ENCODE data around the gene PROKR2. TPM values are rescaled to one million over a fixed set of nuclear protein-coding genes. Genes with fewer than 3 reads are reported as not detected.

Gene PROKR2
- total RNA-seq, 2 donors from 2014 or later: not detected

DNA sequence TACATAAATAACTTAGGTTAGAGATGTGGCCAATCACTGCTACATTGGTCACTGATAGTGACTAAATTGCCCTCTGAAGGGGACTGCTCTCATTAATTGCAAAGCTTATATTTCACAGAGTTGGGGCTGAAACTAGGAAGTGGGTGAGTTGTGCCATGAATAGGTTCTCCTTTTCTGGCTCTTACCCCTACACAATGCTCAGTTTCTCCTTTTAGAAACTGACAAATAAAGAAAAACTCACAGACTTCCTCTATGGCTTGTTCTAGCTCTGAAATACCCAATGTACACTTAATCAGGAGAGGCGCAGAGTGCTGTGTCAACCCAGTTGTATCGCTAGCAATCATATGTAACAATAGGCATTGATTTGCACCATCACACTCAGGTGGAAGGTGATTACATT lies 41.2 kb upstream of the PROKR2 start:
- intact Hi-C loops (cut with DNase I): no loop called here
- Histone ChIP-seq H3K9me3 (no peaks in the 10 kb centered on the region), H3K27ac (no peak overlapping the region), H3K9ac (ENCODE audit: low read depth in 2 of 2, low read length in 2 of 2) (no peak overlapping the region), H3K4me1 (no peaks in the 10 kb centered on the region), H3K4me3 (no peak overlapping the region), H3K27me3 (no peaks in the 10 kb centered on the region), H3K36me3 (no peaks in the 10 kb centered on the region)
- TF ChIP-seq CTCF (IDR thresholded peaks at IDR 0.05): no peak
- DNase-seq: no peak

- no peaks in the 10 kb centered on the region for H3K36me3 ChIP-seq
- H3K9me3 ChIP-seq: no peaks in the 10 kb centered on the region
- no peak for DNase-seq
- H3K4me3 ChIP-seq: no peak overlapping the region
- H3K9ac ChIP-seq (ENCODE audit: low read depth in 2 of 2, low read length in 2 of 2): no peak overlapping the region
- intact Hi-C loops (cut with DNase I): no loop called here
- TF ChIP-seq CTCF (IDR thresholded peaks at IDR 0.05): no peak
- H3K4me1 ChIP-seq: no peaks in the 10 kb centered on the region
- no peak overlapping the region for H3K27ac ChIP-seq
- H3K27me3 ChIP-seq: no peaks in the 10 kb centered on the region
Observed at GRCh38 chr20:5356941-5357340, 40.2 kb upstream of the PROKR2 start.

DNA sequence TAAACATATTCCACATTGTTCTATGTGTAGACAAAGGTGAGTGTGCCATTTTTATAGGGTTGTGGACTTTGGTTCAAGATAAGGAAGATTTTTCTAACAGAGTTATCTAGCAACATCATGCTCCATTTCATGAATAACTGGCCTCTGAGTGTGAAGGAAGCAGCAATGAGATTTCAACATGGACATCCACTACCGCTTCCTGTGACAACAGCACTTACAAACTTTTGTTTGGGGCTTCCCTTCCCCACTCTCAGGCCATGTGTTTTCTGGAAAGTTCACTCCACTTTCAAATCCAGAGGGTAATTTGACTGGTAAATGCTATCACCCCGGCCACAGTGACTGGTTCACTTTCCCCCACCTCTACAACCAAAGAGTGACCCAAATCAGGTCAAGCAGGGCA lies 38.1 kb upstream of the PROKR2 start:
- Histone ChIP-seq H3K9me3 (no peaks in the 10 kb centered on the region), H3K27me3 (no peaks in the 10 kb centered on the region), H3K9ac (ENCODE audit: low read depth in 2 of 2, low read length in 2 of 2) (no peak overlapping the region), H3K36me3 (no peaks in the 10 kb centered on the region), H3K4me3 (no peak overlapping the region), H3K27ac (no peak overlapping the region), H3K4me1 (no peaks in the 10 kb centered on the region)
- DNase-seq: no peak
- intact Hi-C loops (cut with DNase I): no loop called here
- TF ChIP-seq CTCF (IDR thresholded peaks at IDR 0.05): no peak

DNA sequence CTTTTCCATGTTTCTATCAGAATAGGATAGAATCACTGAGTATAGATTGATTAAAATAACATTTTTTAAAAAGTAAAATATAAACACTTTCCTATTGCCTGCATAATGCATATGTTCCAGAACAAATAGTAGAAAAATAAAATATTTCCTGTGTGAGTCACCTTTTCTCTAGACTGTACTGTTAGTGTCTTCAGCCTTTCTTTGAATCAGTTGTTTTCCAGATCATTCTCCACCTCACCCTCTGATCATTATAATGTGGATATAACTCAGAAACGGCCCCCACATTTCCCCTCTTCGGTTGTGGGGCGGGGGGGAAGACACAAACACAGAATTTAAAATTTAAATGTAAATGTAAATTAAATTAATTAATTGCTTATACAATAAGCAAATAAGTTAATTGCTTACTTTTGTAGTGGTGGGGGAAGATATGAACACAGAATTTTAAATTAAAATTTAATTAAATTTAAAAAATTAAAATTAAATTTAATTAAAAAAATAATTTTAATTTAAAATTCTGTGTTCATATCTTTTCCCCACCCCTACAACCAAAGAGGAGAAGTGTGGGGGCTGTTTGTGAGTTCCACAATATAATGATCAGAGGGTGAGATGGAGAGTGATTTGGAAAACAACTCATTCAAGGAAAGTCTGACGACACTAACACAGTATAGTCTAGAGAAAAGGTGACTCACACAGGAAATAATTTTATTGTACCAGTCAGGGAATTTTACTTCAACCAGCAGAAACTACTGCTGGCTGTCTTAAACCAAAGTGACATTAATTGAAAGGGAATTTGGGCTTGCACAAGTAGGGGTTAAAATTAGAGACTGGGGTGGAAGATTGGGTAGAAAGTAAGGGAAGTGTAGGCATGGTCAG lies 37.1 kb upstream of the PROKR2 start:
- Histone ChIP-seq H3K9me3 (no peaks in the 10 kb centered on the region), H3K9ac (ENCODE audit: low read depth in 2 of 2, low read length in 2 of 2) (no peak overlapping the region), H3K27ac (no peak overlapping the region), H3K4me3 (no peak overlapping the region), H3K4me1 (no peaks in the 10 kb centered on the region), H3K27me3 (no peaks in the 10 kb centered on the region), H3K36me3 (no peaks in the 10 kb centered on the region)
- intact Hi-C loops (cut with DNase I): no loop called here
- TF ChIP-seq CTCF (IDR thresholded peaks at IDR 0.05): no peak
- no peak for DNase-seq

GRCh38 chr20:5349448-5349847 lies 32.7 kb upstream of the PROKR2 start:
- no peaks in the 10 kb centered on the region for H3K27me3 ChIP-seq
- H3K4me1 ChIP-seq: no peaks in the 10 kb centered on the region
- no peak overlapping the region for H3K27ac ChIP-seq
- H3K4me3 ChIP-seq: no peak overlapping the region
- H3K9me3 ChIP-seq: no peaks in the 10 kb centered on the region
- no peak for DNase-seq
- H3K9ac ChIP-seq (ENCODE audit: low read depth in 2 of 2, low read length in 2 of 2): no peak overlapping the region
- TF ChIP-seq CTCF (IDR thresholded peaks at IDR 0.05): no peak
- no peaks in the 10 kb centered on the region for H3K36me3 ChIP-seq
- intact Hi-C loops (cut with DNase I): no loop called here

All from colonic mucosa (tissue), 4 donors.